Measurements from ENCODE around the gene TBC1D1. TPM values are rescaled to one million over a fixed set of nuclear protein-coding genes. Genes with fewer than 3 reads are reported as not detected.

Gene TBC1D1
- polyA plus RNA-seq, 1 donor from 2014 or later: 23.2 TPM

GRCh38 chr4:37885496-37885895, 5.4 kb upstream of the TBC1D1 start:
- Histone ChIP-seq H3K79me2 (replicated peaks; ENCODE audit: insufficient read depth, low read length) (no peaks in the 10 kb centered on the region), H3K9me3 (ENCODE audit: low read length) (no peaks in the 10 kb centered on the region), H3K9ac (ENCODE audit: low read length) (no peak overlapping the region), H3F3A (ENCODE audit: insufficient read depth, low read length, poor library complexity, severe bottlenecking) (no peaks in the 10 kb centered on the region), H3K36me3 (ENCODE audit: insufficient read depth, low read length) (no peaks in the 10 kb centered on the region), H3K27me3 (ENCODE audit: insufficient read depth, low read depth, low read length) (peaks cover 23% of the 10 kb centered on the region), H3K9me2 (ENCODE audit: insufficient read depth, low read length) (no peaks in the 10 kb centered on the region), H4K20me1 (ENCODE audit: insufficient read depth) (no peaks in the 10 kb centered on the region), H3K4me3 (ENCODE audit: low read length) (no peak overlapping the region), H3K27ac (ENCODE audit: low read length) (no peak overlapping the region), H2AFZ (ENCODE audit: low read depth, low read length) (no peak overlapping the region), H3K4me2 (ENCODE audit: low read length) (no peak overlapping the region)
- TF ChIP-seq POLR2AphosphoS5 (IDR thresholded peaks at IDR 0.05) (no peak), EP300 (conservative IDR thresholded peaks at IDR 0.05; ENCODE audit: poor library complexity, severe bottlenecking) (no peak), CTCF (IDR thresholded peaks at IDR 0.05; ENCODE audit: poor library complexity, severe bottlenecking) (no peak), EZH2 (IDR thresholded peaks at IDR 0.05; ENCODE audit: borderline replicate concordance, insufficient read depth, low read length, poor library complexity, severe bottlenecking) (no peak), REST (IDR thresholded peaks at IDR 0.05; ENCODE audit: borderline replicate concordance) (no peak), RAD21 (conservative IDR thresholded peaks at IDR 0.05) (no peak), SMC3 (conservative IDR thresholded peaks at IDR 0.05; ENCODE audit: poor library complexity) (no peak), MXI1 (conservative IDR thresholded peaks at IDR 0.05; ENCODE audit: poor library complexity, severe bottlenecking) (no peak), TAF1 (IDR thresholded peaks at IDR 0.05; ENCODE audit: low read depth) (no peak)

GRCh38 chr4:37889849-37890800, 759 bp upstream of the TBC1D1 start:
- H4K20me1 ChIP-seq (ENCODE audit: insufficient read depth): no peaks in the 10 kb centered on the region
- no peaks in the 10 kb centered on the region for H3K36me3 ChIP-seq (ENCODE audit: insufficient read depth, low read length)
- H3K4me2 ChIP-seq (ENCODE audit: low read length): peak overlapping the region; percentile 80
- no peaks in the 10 kb centered on the region for H3F3A ChIP-seq (ENCODE audit: insufficient read depth, low read length, poor library complexity, severe bottlenecking)
- H2AFZ ChIP-seq (ENCODE audit: low read depth, low read length): no peak overlapping the region
- H3K79me2 ChIP-seq (replicated peaks; ENCODE audit: insufficient read depth, low read length): no peaks in the 10 kb centered on the region
- H3K27me3 ChIP-seq (ENCODE audit: insufficient read depth, low read depth, low read length): peaks cover 51% of the 10 kb centered on the region
- H3K9ac ChIP-seq (ENCODE audit: low read length): peak overlapping the region; percentile 53
- peak overlapping the region; percentile 86 for H3K4me3 ChIP-seq (ENCODE audit: low read length)
- TF ChIP-seq REST (IDR thresholded peaks at IDR 0.05; ENCODE audit: borderline replicate concordance) (no peak), TAF1 (IDR thresholded peaks at IDR 0.05; ENCODE audit: low read depth) (no peak), CTCF (IDR thresholded peaks at IDR 0.05; ENCODE audit: poor library complexity, severe bottlenecking) (no peak)
- H3K9me3 ChIP-seq (ENCODE audit: low read length): no peaks in the 10 kb centered on the region
- H3K27ac ChIP-seq (ENCODE audit: low read length): no peak overlapping the region
- no peaks in the 10 kb centered on the region for H3K9me2 ChIP-seq (ENCODE audit: insufficient read depth, low read length)

Data from neural cell (in vitro differentiated cells).